Sigmoid colon (tissue), 7 donors: ENCODE data around the gene MIB1. TPM values are rescaled to one million over a fixed set of nuclear protein-coding genes. Genes with fewer than 3 reads are reported as not detected.

ENCODE experiments used
- DNase-seq: peaks from one replicate; pipeline ENCODE4 v3.0.0-alpha.2; 2019
- H3K27ac ChIP-seq, 4 donors: fragments of 200-600 bp; sonication (generic); one replicate each; pipeline ENCODE4 v1.5.1; 2016 to 2019; ENCODE audit warnings: mild to moderate bottlenecking in 1 of 4
- H3K27me3 ChIP-seq, 3 donors: fragments of 200-600 bp; sonication (generic); one replicate each; pipeline ENCODE4 v1.5.1; 2019; ENCODE audit warnings: mild to moderate bottlenecking in 1 of 3
- H3K36me3 ChIP-seq, 4 donors: fragments of 200-600 bp; sonication (generic); one replicate each; pipeline ENCODE4 v1.5.1; 2016 to 2019
- H3K4me1 ChIP-seq, 4 donors: fragments of 200-600 bp; sonication (generic); one replicate each; pipeline ENCODE4 v1.5.1; 2017 to 2019
- H3K4me3 ChIP-seq, 4 donors: fragments of 200-600 bp; sonication (generic); one replicate each; pipeline ENCODE4 v1.5.1; 2017 to 2019; ENCODE audit warnings: mild to moderate bottlenecking in 2 of 4, moderate library complexity in 1 of 4
- H3K9me3 ChIP-seq, 4 donors: fragments of 200-600 bp in 3 of 4; sonication (generic) in 3 of 4; one replicate each; pipeline versions ENCODE4 v1.5.1 to v1.6.1; 2013 to 2019
- EP300 ChIP-seq, 4 donors: sonication (generic); formaldehyde crosslinking; IDR thresholded peaks; one replicate each; pipeline ENCODE4 v1.6.1; 2017; ENCODE audit warnings: antibody characterized with exemption in 4 of 4
- POLR2A ChIP-seq, 2 donors: fragments of 450-650 bp; IDR thresholded peaks; one replicate each; pipeline ENCODE4 v1.6.1; 2016; ENCODE audit warnings: antibody characterized with exemption in 2 of 2, mild to moderate bottlenecking in 2 of 2, moderate library complexity in 2 of 2
- POLR2AphosphoS5 ChIP-seq, 4 donors: sonication (generic); formaldehyde crosslinking; IDR thresholded peaks; one replicate each; pipeline ENCODE4 v1.6.1; 2017; ENCODE audit warnings: antibody characterized with exemption in 4 of 4
- WGBS, 2 donors: extraction: QIAGEN DNeasy Blood & Tissue Kit; methylation state at CpG; one replicate each; pipeline ENCODE4 v1.1.7; 2013; 5-methylcytosine and 5-hydroxymethylcytosine counted together
- intact Hi-C: fragments of 100-400 bp; cut with DNase I; formaldehyde crosslinking; loops from one replicate; pipeline ENCODE4 v1.15.1; 2023
- polyA plus RNA-seq, 3 donors: library from polyadenylated mRNA; stranded (reverse); fragments of 200-250 nt; gene quantifications; one replicate each; pipeline ENCODE4 v1.2.3, GENCODE V29; 2013
- total RNA-seq, 4 donors: library from RNA; depleted of rRNA; stranded (reverse); fragments of >200 nt; gene quantifications; one replicate each; pipeline ENCODE4 v1.1.0, GENCODE V29; 2016
- TF ChIP-seq, protein P1 (sequence below), 4 experiments: fragments of 450-650 bp in 3 of 4; fragments of 200-600 bp in 1 of 4; IDR thresholded peaks; one replicate each; pipeline ENCODE4 v1.5.1; 2016 to 2019; ENCODE audit warnings: antibody characterized with exemption in 4 of 4, mild to moderate bottlenecking in 3 of 4, moderate library complexity in 2 of 4
- donor health status: healthy with polysubstance abuse.
- donor health status: Bipolar disorder and iron deficiency.
- donor health status: healthy.

The MIB1 gene
- total and polyA plus RNA-seq, 7 donors = 4.2 to 45.7 (median 31.9) TPM

DNA sequence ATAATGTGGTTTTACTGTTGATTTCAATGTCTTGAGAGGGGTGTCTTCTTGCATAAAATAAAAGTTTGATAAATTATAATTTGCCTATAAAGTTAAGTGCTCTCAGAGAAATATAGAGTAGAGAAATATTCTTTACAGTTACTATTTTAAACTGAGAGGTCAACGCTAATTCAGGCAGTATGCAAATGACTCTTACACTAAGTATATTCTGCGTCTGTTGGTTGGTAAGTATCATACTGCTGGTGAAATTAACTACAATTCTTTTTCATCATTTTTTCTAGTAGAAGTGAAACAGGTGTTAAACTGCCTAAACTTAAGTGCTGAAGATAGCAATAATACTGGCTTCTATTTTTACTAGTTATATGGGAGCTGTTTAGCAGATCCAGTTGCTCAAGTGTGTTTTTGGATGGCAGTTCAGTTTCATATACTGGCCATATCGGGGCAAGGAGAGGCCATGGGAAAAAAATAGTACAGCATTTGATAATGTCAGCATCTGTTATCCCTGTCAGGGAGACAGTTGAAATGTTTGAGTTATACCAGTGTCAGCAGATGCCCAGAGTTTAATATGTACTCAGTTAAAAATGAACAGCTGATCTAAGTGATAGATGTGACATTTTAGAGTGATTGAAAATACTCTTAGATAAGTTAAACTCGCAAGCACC is 86.2 kb downstream of the MIB1 start:
- TF ChIP-seq EP300 (IDR thresholded peaks at IDR 0.05) (no peak), POLR2AphosphoS5 (IDR thresholded peaks at IDR 0.05) (no peak)
- no peaks in the 10 kb centered on the region for H3K27me3 ChIP-seq
- intact Hi-C loops = no loop called here
- peak overlapping the region; percentile 39 to 75 (median 49) for H3K27ac ChIP-seq
- H3K9me3 ChIP-seq = no peaks in the 10 kb centered on the region
- H3K36me3 ChIP-seq = no peaks in the 10 kb centered on the region
- H3K4me1 ChIP-seq = peaks cover 0 to 57% (median 26%) of the 10 kb centered on the region in 4 donors
- WGBS, 2 donors = 88 to 93% methylated on average over 4 of the region's 4 CpGs
- DNase-seq = no peak
- no peak overlapping the region for H3K4me3 ChIP-seq

GRCh38 chr18:21830532-21830931 is 89.9 kb downstream of the MIB1 start:
- Histone ChIP-seq H3K36me3 (no peaks in the 10 kb centered on the region), H3K4me3 (peak overlapping the region; percentile 21 to 47 (median 37)), H3K27me3 (no peaks in the 10 kb centered on the region), H3K27ac (peak overlapping the region; percentile 73 to 81 (median 74)), H3K4me1 (peaks cover 0 to 70% (median 34%) of the 10 kb centered on the region in 4 donors), H3K9me3 (no peaks in the 10 kb centered on the region)
- 83 to 91% methylated on average over 3 of the region's 3 CpGs for WGBS, 2 donors
- TF ChIP-seq POLR2AphosphoS5 (IDR thresholded peaks at IDR 0.05) (no peak), EP300 (IDR thresholded peaks at IDR 0.05) (no peak), POLR2A (IDR thresholded peaks at IDR 0.05) (no peak)
- TF ChIP-seq, protein P1, sequence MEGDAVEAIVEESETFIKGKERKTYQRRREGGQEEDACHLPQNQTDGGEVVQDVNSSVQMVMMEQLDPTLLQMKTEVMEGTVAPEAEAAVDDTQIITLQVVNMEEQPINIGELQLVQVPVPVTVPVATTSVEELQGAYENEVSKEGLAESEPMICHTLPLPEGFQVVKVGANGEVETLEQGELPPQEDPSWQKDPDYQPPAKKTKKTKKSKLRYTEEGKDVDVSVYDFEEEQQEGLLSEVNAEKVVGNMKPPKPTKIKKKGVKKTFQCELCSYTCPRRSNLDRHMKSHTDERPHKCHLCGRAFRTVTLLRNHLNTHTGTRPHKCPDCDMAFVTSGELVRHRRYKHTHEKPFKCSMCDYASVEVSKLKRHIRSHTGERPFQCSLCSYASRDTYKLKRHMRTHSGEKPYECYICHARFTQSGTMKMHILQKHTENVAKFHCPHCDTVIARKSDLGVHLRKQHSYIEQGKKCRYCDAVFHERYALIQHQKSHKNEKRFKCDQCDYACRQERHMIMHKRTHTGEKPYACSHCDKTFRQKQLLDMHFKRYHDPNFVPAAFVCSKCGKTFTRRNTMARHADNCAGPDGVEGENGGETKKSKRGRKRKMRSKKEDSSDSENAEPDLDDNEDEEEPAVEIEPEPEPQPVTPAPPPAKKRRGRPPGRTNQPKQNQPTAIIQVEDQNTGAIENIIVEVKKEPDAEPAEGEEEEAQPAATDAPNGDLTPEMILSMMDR (IDR thresholded peaks at IDR 0.05) = no peak
- intact Hi-C loops = loop anchor here (5.0 kb wide), 2 partner anchors 88 to 128 kb away; partner anchors contain the start of genes ABHD3 and MIB1
- no peak for DNase-seq

GRCh38 chr18:21831413-21831831 is 90.8 kb downstream of the MIB1 start:
- peak overlapping the region; percentile 73 to 81 (median 74) for H3K27ac ChIP-seq
- WGBS, 2 donors = 79 to 90% methylated on average over 5 of the region's 5 CpGs
- H3K36me3 ChIP-seq = no peaks in the 10 kb centered on the region
- no peaks in the 10 kb centered on the region for H3K9me3 ChIP-seq
- no peaks in the 10 kb centered on the region for H3K27me3 ChIP-seq
- no peak for DNase-seq
- TF ChIP-seq, protein P1 (IDR thresholded peaks at IDR 0.05) = no peak
- TF ChIP-seq POLR2AphosphoS5 (IDR thresholded peaks at IDR 0.05) = peak; percentile 30 to 54 (median 42)
- peaks cover 0 to 62% (median 28%) of the 10 kb centered on the region in 4 donors for H3K4me1 ChIP-seq
- H3K4me3 ChIP-seq = peak overlapping the region; percentile 21 to 47 (median 37)
- intact Hi-C loops = loop anchor here (5.0 kb wide), 2 partner anchors 89 to 129 kb away; partner anchors contain the start of genes ABHD3 and MIB1

- intact Hi-C loops = loop anchor here (5.0 kb wide), 2 partner anchors 91 to 131 kb away; partner anchors contain the start of genes ABHD3 and MIB1
- no peak overlapping the region for H3K4me3 ChIP-seq
- WGBS, 2 donors = 80 to 86% methylated on average over 4 of the region's 4 CpGs
- no peaks in the 10 kb centered on the region for H3K9me3 ChIP-seq
- peaks cover 0 to 7% (median 3%) of the 10 kb centered on the region in 4 donors for H3K36me3 ChIP-seq
- DNase-seq = no peak
- H3K27me3 ChIP-seq = no peaks in the 10 kb centered on the region
- H3K4me1 ChIP-seq = peaks cover 0 to 39% (median 15%) of the 10 kb centered on the region in 4 donors
- TF ChIP-seq, protein P1 (IDR thresholded peaks at IDR 0.05) = no peak
- TF ChIP-seq POLR2A (IDR thresholded peaks at IDR 0.05) = no peak
- no peak for TF ChIP-seq EP300 (IDR thresholded peaks at IDR 0.05)
- TF ChIP-seq POLR2AphosphoS5 (IDR thresholded peaks at IDR 0.05) = no peak
- H3K27ac ChIP-seq = no peak overlapping the region
These were observed 93.2 kb downstream of the MIB1 start for GRCh38 chr18:21833604-21834298.

DNA sequence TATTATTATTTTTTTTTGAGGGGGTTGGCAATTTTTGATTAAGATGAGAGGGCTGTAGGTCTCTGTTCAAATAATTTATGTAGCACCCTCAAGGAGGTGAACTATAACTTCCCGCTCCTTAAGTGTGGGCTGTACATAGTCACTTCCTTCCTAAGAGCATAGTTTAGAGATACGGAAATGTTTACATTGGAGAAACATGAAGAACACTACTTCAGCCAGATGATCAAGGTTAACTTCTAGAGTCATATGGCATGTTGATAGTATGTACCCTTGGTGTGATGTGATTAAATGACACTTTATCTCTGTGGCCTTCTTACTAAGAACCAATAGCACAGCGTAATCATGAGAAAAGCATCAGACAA is 93.7 kb downstream of the MIB1 start:
- intact Hi-C loops = loop anchor here (5.0 kb wide), 2 partner anchors 92 to 132 kb away; partner anchors contain the start of genes ABHD3 and MIB1
- Histone ChIP-seq H3K9me3 (no peaks in the 10 kb centered on the region), H3K4me1 (peaks cover 0 to 34% (median 12%) of the 10 kb centered on the region in 4 donors), H3K36me3 (peaks cover 0 to 12% (median 4%) of the 10 kb centered on the region in 4 donors), H3K27ac (no peak overlapping the region), H3K27me3 (no peaks in the 10 kb centered on the region), H3K4me3 (no peak overlapping the region)
- 94 to 96% methylated on average over 3 of the region's 3 CpGs for WGBS, 2 donors
- no peak for DNase-seq
- TF ChIP-seq, protein P1 (IDR thresholded peaks at IDR 0.05) = no peak
- TF ChIP-seq POLR2A (IDR thresholded peaks at IDR 0.05) = no peak
- no peak for TF ChIP-seq EP300 (IDR thresholded peaks at IDR 0.05)
- no peak for TF ChIP-seq POLR2AphosphoS5 (IDR thresholded peaks at IDR 0.05)
